ENCODE results near the gene CAMTA1. TPM values are rescaled to one million over a fixed set of nuclear protein-coding genes. Genes with fewer than 3 reads are reported as not detected.

The CAMTA1 gene
- total RNA-seq, 1 experiment from 2014 or later: 82.2 TPM

DNA sequence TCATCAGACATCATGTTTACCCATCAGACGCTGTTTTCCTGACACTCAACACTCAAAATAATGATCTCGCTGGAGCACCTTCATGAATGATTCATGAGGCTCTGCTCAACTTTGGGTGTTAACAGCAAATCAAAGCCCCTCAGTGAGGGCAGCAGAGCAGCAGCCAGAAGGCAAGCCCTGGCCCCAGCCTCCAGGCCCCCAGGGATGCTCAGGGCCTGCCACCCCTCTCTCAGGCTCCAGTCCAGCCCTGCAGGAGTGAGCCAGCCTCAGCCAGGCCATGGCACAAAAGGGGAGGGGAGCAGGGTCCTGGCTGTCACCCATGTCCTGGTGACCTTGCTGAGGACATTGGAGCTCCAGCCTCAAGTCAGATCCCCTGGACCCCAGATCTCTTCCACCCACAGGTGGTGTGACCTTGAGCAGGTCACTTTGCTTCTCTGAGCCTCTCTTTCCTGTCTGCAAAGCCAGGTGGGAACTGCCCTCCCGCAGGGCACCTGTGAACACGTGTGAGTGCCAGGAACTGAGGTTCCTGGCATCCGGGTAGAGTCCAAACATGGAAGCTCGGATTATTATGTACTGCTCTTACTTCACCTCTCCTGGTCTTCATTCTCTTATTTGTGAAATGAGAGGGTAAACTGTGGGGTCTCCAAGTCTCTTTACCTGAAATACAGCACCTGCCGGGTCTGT is 824.2 kb downstream of the CAMTA1 start:
- H3K4me1 ChIP-seq (ENCODE audit: control insufficient read depth, insufficient read depth, low read length): no peaks in the 10 kb centered on the region
- H3K9me3 ChIP-seq (ENCODE audit: control insufficient read depth, insufficient read depth, low read depth, low read length): no peaks in the 10 kb centered on the region
- CTCF ChIA-PET: no interaction called here
- no peak overlapping the region for H3K4me3 ChIP-seq (ENCODE audit: low read depth in 2 of 2, low read length in 2 of 2)
- no peak for DNase-seq (ENCODE audit: low read depth, low spot score)
- no TSS peak for BruUV-seq (replicated peaks)
- POLR2A ChIA-PET: no interaction called here
- TF ChIP-seq, protein P1, sequence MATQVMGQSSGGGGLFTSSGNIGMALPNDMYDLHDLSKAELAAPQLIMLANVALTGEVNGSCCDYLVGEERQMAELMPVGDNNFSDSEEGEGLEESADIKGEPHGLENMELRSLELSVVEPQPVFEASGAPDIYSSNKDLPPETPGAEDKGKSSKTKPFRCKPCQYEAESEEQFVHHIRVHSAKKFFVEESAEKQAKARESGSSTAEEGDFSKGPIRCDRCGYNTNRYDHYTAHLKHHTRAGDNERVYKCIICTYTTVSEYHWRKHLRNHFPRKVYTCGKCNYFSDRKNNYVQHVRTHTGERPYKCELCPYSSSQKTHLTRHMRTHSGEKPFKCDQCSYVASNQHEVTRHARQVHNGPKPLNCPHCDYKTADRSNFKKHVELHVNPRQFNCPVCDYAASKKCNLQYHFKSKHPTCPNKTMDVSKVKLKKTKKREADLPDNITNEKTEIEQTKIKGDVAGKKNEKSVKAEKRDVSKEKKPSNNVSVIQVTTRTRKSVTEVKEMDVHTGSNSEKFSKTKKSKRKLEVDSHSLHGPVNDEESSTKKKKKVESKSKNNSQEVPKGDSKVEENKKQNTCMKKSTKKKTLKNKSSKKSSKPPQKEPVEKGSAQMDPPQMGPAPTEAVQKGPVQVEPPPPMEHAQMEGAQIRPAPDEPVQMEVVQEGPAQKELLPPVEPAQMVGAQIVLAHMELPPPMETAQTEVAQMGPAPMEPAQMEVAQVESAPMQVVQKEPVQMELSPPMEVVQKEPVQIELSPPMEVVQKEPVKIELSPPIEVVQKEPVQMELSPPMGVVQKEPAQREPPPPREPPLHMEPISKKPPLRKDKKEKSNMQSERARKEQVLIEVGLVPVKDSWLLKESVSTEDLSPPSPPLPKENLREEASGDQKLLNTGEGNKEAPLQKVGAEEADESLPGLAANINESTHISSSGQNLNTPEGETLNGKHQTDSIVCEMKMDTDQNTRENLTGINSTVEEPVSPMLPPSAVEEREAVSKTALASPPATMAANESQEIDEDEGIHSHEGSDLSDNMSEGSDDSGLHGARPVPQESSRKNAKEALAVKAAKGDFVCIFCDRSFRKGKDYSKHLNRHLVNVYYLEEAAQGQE (IDR thresholded peaks at IDR 0.05; ENCODE audit: insufficient read depth in 1 of 2, low read depth in 2 of 2, low read length in 1 of 2): no peak
- TF ChIP-seq TCF7L2 (IDR thresholded peaks at IDR 0.05; ENCODE audit: low read depth, low read length) (no peak), SIN3A (IDR thresholded peaks at IDR 0.05; ENCODE audit: borderline replicate concordance, insufficient read depth, low read depth, low read length) (no peak), POLR2AphosphoS5 (IDR thresholded peaks at IDR 0.05; ENCODE audit: low read depth, low read length) (no peak)
- TF ChIP-seq, protein P2, sequence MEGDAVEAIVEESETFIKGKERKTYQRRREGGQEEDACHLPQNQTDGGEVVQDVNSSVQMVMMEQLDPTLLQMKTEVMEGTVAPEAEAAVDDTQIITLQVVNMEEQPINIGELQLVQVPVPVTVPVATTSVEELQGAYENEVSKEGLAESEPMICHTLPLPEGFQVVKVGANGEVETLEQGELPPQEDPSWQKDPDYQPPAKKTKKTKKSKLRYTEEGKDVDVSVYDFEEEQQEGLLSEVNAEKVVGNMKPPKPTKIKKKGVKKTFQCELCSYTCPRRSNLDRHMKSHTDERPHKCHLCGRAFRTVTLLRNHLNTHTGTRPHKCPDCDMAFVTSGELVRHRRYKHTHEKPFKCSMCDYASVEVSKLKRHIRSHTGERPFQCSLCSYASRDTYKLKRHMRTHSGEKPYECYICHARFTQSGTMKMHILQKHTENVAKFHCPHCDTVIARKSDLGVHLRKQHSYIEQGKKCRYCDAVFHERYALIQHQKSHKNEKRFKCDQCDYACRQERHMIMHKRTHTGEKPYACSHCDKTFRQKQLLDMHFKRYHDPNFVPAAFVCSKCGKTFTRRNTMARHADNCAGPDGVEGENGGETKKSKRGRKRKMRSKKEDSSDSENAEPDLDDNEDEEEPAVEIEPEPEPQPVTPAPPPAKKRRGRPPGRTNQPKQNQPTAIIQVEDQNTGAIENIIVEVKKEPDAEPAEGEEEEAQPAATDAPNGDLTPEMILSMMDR (IDR thresholded peaks at IDR 0.05): no peak
- no peaks in the 10 kb centered on the region for H3K36me3 ChIP-seq (ENCODE audit: control insufficient read depth, insufficient read depth, low read length)
- H3K27me3 ChIP-seq (ENCODE audit: control insufficient read depth, insufficient read depth, low read length): peaks cover 4% of the 10 kb centered on the region; the same call in 1 of the 2 replicates
- in situ Hi-C loops (cut with HindIII; ENCODE audit: low pct_unique_long_range_greater_than_20kb, low sequenced_read_pairs) (no loop called here), intact Hi-C loops (cut with micrococcal nuclease; ENCODE audit: unreplicated experiment) (no loop called here)
- ATAC-seq: no peak
- no peak overlapping the region for H3K27ac ChIP-seq (ENCODE audit: low read length)

DNA sequence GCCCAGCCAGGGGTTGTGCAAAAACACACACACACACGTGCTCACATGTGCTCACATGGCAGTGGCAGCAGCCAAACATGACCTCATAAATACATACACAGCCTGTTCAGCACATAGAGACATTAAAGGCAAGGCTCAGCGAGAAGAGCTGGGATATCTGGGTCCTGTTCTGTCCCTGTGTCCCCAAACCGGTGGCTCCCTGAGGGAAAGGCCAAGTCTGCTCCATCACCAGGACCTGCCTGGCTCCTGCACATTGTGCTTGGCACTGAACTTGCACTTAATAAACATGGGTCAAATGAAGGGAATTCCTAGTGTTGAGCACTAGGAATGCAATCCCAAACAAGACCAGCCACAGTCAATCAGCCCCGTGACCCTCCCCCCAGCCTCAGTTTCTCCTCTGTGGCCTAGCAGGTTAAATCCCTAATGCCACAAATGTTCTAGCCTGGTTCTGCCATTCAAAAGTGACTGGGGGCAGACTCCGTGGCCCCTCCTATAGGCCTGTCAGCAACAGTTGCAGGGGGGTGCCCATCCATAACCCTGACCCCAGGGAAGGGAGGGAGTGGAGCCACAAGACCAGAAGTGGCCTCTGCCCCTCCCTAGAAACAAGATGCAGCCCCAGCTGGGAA is 825.0 kb downstream of the CAMTA1 start:
- no peak overlapping the region for H3K4me3 ChIP-seq (ENCODE audit: low read depth in 2 of 2, low read length in 2 of 2)
- intact Hi-C loops (cut with micrococcal nuclease; ENCODE audit: unreplicated experiment): no loop called here
- no peak for ATAC-seq

More for the DNA sequence above, 825.0 kb downstream of the CAMTA1 start:
- ChIA-PET POLR2A (no interaction called here), CTCF (no interaction called here)
- in situ Hi-C loops (cut with HindIII; ENCODE audit: low pct_unique_long_range_greater_than_20kb, low sequenced_read_pairs): no loop called here
- Histone ChIP-seq H3K4me1 (ENCODE audit: control insufficient read depth, insufficient read depth, low read length) (no peaks in the 10 kb centered on the region), H3K27ac (ENCODE audit: low read length) (no peak overlapping the region), H3K36me3 (ENCODE audit: control insufficient read depth, insufficient read depth, low read length) (no peaks in the 10 kb centered on the region), H3K27me3 (ENCODE audit: control insufficient read depth, insufficient read depth, low read length) (peaks cover 4% of the 10 kb centered on the region; the same call in 1 of the 2 replicates), H3K9me3 (ENCODE audit: control insufficient read depth, insufficient read depth, low read depth, low read length) (no peaks in the 10 kb centered on the region)
- no peak for DNase-seq (ENCODE audit: low read depth, low spot score)
- BruUV-seq (replicated peaks): no TSS peak
- TF ChIP-seq, protein P1 (IDR thresholded peaks at IDR 0.05; ENCODE audit: insufficient read depth in 1 of 2, low read depth in 2 of 2, low read length in 1 of 2): no peak
- TF ChIP-seq POLR2AphosphoS5 (IDR thresholded peaks at IDR 0.05; ENCODE audit: low read depth, low read length) (no peak), SIN3A (IDR thresholded peaks at IDR 0.05; ENCODE audit: borderline replicate concordance, insufficient read depth, low read depth, low read length) (no peak), TCF7L2 (IDR thresholded peaks at IDR 0.05; ENCODE audit: low read depth, low read length) (no peak)
